ENCODE measurements around the gene PJA2. TPM values are rescaled to one million over a fixed set of nuclear protein-coding genes. Genes with fewer than 3 reads are reported as not detected.
A peak's percentile ranks its signal among the peaks of the same experiment; 100 is the strongest.

Gene PJA2
- polyA plus RNA-seq, 3 donors, result 36.2 to 74.1 (median 49.7) TPM

DNA sequence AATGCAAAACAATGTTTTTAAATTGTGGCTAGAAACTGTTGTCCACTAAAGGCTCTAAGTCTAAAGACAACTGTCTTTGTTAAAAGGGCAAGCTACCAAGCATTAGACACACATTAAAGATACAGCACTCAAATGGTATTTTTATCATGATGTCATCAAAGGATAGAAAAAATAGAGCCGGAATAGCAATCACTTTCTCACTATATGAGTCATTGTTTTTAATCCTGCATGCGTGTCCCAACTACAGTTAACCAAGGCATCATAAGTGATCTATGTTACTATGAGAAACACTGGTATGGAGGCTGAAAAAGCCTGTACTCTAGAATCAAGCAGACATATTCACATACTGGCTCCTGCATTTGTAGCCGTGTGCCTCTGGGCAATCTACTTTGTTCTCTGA, 1.9 kb upstream of the PJA2 start:
- no peak overlapping the region for H3K27ac Mint-ChIP-seq
- intact Hi-C loops (cut with micrococcal nuclease), result loop anchor here in 1 of 2 donors (10.0 kb wide), 2 partner anchors 273 to 667 kb away; partner anchors contain the start of genes FER and MAN2A1
- Histone ChIP-seq H3K9ac (ENCODE audit: insufficient read depth, low read length, poor library complexity, severe bottlenecking) (no peak overlapping the region), H3K4me1 (ENCODE audit: control insufficient read depth in 1 of 2, insufficient read depth in 2 of 2, low read length in 2 of 2) (peaks cover 5 to 33% of the 10 kb centered on the region in 2 donors), H4K20me1 (ENCODE audit: insufficient read depth, low read length) (peaks cover 21% of the 10 kb centered on the region), H3K27me3 (ENCODE audit: control insufficient read depth in 2 of 2, insufficient read depth in 2 of 2, low read length in 2 of 2) (no peaks in the 10 kb centered on the region), H3K9me3 (replicated peaks in 1 of 2; ENCODE audit: control insufficient read depth in 1 of 2, insufficient read depth in 1 of 2, low read length in 2 of 2) (no peaks in the 10 kb centered on the region), H3K27ac (ENCODE audit: low read depth in 1 of 2, low read length in 2 of 2) (peak overlapping the region in 1 of 2 donors; percentile 97), H3K36me3 (replicated peaks in 1 of 2; ENCODE audit: control insufficient read depth in 1 of 2, insufficient read depth in 2 of 2, low read length in 2 of 2) (no peaks in the 10 kb centered on the region), H3K79me2 (ENCODE audit: insufficient read depth, low read length) (peaks cover 29% of the 10 kb centered on the region), H3K4me2 (replicated peaks; ENCODE audit: extremely low read depth, low read length, poor library complexity, severe bottlenecking) (no peak overlapping the region), H2AFZ (ENCODE audit: insufficient read depth, low read depth, low read length, poor library complexity, severe bottlenecking) (no peak overlapping the region), H3K4me3 (replicated peaks in 1 of 3; ENCODE audit: low read depth in 2 of 3, low read length in 3 of 3) (peak overlapping the region in 1 of 3 experiments; percentile 92)
- TF ChIP-seq, protein P1, sequence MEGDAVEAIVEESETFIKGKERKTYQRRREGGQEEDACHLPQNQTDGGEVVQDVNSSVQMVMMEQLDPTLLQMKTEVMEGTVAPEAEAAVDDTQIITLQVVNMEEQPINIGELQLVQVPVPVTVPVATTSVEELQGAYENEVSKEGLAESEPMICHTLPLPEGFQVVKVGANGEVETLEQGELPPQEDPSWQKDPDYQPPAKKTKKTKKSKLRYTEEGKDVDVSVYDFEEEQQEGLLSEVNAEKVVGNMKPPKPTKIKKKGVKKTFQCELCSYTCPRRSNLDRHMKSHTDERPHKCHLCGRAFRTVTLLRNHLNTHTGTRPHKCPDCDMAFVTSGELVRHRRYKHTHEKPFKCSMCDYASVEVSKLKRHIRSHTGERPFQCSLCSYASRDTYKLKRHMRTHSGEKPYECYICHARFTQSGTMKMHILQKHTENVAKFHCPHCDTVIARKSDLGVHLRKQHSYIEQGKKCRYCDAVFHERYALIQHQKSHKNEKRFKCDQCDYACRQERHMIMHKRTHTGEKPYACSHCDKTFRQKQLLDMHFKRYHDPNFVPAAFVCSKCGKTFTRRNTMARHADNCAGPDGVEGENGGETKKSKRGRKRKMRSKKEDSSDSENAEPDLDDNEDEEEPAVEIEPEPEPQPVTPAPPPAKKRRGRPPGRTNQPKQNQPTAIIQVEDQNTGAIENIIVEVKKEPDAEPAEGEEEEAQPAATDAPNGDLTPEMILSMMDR (IDR thresholded peaks at IDR 0.05), result no peak
- WGBS (ENCODE audit: insufficient coverage), result no CpG with 5 or more reads among the region's 3 CpGs
- no peaks in the 10 kb centered on the region for H3K27me3 Mint-ChIP-seq (ENCODE audit: low read depth in 3 of 3)
- peaks cover 0 to 8% (median 3%) of the 10 kb centered on the region in 7 donors for H3K9me3 Mint-ChIP-seq
- H3K36me3 Mint-ChIP-seq, result peaks cover 0 to 3% of the 10 kb centered on the region in 2 donors
- H3K4me3 Mint-ChIP-seq, result no peak overlapping the region
- peak; percentile 39 to 73 (median 65) for DNase-seq
- peaks cover 28% of the 10 kb centered on the region for H3K4me1 Mint-ChIP-seq

DNA sequence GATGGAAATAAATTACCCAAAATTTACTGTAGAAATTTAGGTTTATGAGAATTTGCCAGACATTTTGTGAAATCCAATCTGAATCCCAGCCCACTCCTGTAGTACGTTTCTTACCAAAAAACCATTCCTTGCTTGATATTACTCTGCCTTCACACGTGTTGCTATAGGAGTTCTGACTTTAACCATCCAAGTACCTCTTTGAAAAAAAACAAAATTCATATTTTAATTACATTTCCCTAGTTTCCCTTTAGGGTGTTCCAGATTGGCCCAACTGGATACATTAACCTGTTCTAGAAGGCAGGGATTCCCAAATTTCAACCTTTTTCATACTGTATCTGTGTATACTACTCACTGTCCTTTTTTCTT, 1.4 kb upstream of the PJA2 start:
- Mint-ChIP-seq H3K9me3 (peaks cover 0 to 8% (median 3%) of the 10 kb centered on the region in 7 donors), H3K27me3 (ENCODE audit: low read depth in 3 of 3) (no peaks in the 10 kb centered on the region), H3K4me3 (peak overlapping the region; percentile 95 to 97), H3K36me3 (peaks cover 1 to 4% of the 10 kb centered on the region in 2 donors), H3K4me1 (peaks cover 33% of the 10 kb centered on the region), H3K27ac (peak overlapping the region; percentile 97 to 100 (median 99))
- Histone ChIP-seq H3K9me3 (replicated peaks in 1 of 2; ENCODE audit: control insufficient read depth in 1 of 2, insufficient read depth in 1 of 2, low read length in 2 of 2) (no peaks in the 10 kb centered on the region), H3K4me3 (replicated peaks in 1 of 3; ENCODE audit: low read depth in 2 of 3, low read length in 3 of 3) (peak overlapping the region; percentile 52 to 92 (median 69)), H3K27ac (ENCODE audit: low read depth in 1 of 2, low read length in 2 of 2) (peak overlapping the region; percentile 89 to 97), H3K9ac (ENCODE audit: insufficient read depth, low read length, poor library complexity, severe bottlenecking) (peak overlapping the region; percentile 97), H3K27me3 (ENCODE audit: control insufficient read depth in 2 of 2, insufficient read depth in 2 of 2, low read length in 2 of 2) (no peaks in the 10 kb centered on the region), H3K4me2 (replicated peaks; ENCODE audit: extremely low read depth, low read length, poor library complexity, severe bottlenecking) (peak overlapping the region; percentile 80), H3K4me1 (ENCODE audit: control insufficient read depth in 1 of 2, insufficient read depth in 2 of 2, low read length in 2 of 2) (peaks cover 5 to 35% of the 10 kb centered on the region in 2 donors), H3K36me3 (replicated peaks in 1 of 2; ENCODE audit: control insufficient read depth in 1 of 2, insufficient read depth in 2 of 2, low read length in 2 of 2) (no peaks in the 10 kb centered on the region), H4K20me1 (ENCODE audit: insufficient read depth, low read length) (peaks cover 26% of the 10 kb centered on the region), H2AFZ (ENCODE audit: insufficient read depth, low read depth, low read length, poor library complexity, severe bottlenecking) (peak overlapping the region; percentile 86), H3K79me2 (ENCODE audit: insufficient read depth, low read length) (peaks cover 34% of the 10 kb centered on the region)
- WGBS (ENCODE audit: insufficient coverage), result 0% methylated on average over 2 of the region's 2 CpGs
- DNase-seq, result no peak
- intact Hi-C loops (cut with micrococcal nuclease), result loop anchor here in 1 of 2 donors (10.0 kb wide), 2 partner anchors 274 to 666 kb away; partner anchors contain the start of genes FER and MAN2A1
- TF ChIP-seq, protein P1 (IDR thresholded peaks at IDR 0.05), result no peak

Measured in CD14-positive monocyte (primary cell).